Superior temporal gyrus (tissue), 1 donor: ENCODE measurements around the gene XRCC4.
"Not testable (repeated sequence)": the region's sequence is repeated elsewhere in the genome, so short reads cannot be mapped to it uniquely, and the experiment has no call there.

Experiments used
- DNase-seq: peaks from one replicate; pipeline ENCODE4 v3.0.0-alpha.2; 2016; ENCODE audit errors: extremely low spot score

The XRCC4 gene

DNA sequence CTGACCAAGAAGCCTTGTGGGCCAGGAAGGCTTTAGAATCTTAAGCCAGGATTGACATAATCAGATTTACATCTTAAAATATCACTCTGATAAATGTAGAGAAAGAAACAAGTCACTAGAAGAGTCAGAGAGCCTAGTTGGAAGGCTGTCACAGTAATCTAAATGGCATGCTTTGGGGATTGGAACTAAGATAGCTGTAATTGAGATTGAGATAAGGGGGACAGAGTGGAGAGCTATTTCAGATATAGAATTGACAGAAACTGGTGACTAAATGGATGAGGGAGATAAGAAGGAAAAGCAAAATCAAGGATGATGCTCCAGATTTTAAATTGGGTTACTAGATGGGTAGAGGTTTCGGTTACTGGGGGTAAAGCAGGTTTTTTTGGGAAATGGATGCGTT, 100.5 kb downstream of the XRCC4 start:
- no peak for DNase-seq

DNA sequence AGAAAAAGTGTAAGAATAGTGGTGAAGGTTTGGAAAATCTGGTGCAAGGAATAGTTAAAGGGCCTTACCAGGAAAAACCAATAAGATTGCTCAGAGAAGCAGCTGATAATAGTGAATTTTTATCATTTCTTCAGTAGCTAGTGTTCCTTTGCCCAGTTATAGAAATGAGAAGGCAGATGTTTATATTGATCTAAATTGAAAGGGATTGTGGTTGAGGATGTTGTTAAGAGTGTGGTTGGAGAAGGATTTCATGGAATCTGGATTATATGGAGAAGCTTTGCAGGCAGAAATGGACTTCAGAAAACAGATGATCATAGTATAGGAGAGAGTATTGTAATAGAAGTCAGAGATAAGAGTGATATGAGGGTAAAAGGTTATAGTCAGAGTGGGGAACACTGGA, 102.6 kb downstream of the XRCC4 start:
- no peak for DNase-seq

DNA sequence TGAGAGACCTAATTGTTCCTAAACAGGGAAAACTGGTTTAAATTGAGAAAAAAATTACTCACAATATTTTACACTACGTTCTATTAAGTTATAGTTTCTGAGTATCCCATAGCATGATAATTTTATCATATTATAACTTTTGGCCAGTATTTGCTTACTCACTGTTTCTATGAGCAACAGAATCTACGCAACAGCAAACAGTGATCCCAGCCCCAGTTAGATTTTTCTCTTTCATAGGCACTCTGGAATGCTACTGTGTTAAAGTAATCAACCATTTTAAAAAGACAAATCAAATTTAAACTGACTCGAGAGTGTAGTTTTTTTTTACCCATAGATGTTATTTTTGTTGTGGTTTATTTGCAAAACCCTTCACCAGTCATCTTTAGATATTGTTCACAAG, 107.2 kb downstream of the XRCC4 start:
- DNase-seq: no peak

DNA sequence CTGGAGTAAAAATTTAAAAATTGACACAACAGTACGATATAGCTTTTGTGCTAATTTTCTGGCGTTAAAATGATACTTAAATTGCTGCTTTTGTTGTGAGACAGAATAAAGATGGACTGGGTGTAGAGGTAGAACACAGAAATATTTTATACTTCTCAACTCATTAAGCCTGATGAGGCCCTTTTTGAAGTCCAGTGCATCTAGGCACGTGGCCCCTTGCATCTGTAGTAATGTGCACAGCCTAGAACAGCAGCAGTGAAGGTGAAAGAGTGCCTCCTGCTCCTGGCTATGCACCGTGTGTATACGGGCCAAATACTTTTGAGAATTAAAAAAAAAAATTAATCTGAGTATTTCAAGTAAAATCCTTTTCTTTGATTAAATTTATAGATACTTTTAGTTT, 115.6 kb downstream of the XRCC4 start:
- no peak for DNase-seq

DNA sequence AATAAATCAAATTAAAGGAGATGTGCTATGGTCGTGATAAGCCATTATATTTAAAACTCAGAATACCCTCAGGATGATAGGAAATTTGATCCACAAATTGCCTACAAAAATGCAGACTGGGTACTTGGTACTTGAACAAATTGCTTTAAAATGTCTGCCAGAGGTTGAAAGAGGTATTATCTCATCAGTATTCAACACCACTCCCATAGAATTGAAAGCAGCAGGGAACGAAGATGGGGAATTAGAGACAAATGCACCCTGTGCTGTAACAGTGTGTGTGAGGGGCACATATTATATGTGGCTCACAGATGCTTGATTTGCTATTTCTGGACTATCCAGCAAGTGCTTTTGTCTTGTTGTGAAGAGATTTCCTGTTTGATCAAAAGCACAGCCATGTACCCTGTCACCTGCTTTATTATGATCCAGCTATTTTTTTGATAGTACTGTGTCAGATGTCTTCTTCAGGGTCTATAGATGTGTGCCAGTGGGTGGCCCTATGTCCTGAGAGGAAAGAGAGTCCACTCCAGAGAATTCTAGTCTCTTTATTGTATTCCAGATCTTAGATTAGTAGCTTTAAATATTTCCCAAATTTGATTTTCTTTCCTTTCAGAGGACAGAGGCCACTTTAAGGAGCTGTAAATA, 120.1 kb downstream of the XRCC4 start:
- DNase-seq: no peak

DNA sequence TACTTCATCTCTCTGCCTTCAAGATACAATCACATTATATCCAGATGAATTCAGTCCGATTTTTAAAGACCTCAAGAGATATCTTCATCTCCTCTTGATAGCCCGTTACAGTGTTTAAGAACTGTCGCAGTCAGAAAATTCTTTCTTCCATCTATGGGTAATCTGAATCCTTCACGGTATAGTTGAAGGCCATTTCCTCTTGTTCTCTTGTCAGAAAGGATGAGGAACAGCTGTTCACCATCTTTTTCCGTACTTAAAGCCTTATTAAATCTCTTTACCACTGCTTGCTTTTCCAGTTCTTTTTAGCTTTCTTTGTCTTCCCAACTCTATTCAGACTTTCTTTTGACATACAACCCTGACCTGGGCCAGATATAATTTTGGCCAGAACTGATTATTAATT, 121.8 kb downstream of the XRCC4 start:
- DNase-seq: no peak

DNA sequence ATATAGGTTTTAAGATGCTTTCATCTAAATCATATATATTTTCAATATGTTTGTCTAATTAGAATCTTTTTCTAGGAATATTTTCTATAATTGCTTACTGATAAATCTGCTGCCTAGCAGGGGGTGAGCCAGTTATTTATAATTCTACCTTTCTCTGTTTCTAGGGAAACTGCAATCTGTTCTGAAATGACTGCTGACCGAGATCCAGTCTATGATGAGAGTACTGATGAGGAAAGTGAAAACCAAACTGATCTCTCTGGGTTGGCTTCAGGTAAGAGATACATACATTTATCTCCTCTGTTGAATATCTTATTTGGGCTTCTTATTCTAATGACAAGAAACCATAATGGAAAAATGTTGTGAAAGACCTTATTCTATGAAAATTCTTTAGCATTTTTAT, 127.3 kb downstream of the XRCC4 start:
- no peak for DNase-seq

DNA sequence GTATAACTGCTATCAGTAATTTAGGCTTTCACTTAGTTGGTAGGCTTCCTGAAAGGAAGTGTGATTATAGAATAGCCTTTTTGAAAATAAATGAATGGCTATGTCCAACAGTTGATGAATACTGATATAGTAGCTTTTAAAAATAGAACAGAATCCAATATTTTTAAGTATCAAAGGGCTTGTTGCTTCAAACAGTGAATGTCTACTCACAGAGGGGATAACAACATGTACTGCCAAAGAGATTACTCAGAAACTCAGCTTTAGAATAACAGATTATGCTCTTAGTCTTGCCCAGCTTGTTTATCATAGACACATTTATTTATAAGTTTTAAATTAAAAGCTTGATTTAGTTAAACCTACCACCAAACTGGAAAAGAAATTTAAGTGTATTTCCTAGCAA, 132.6 kb downstream of the XRCC4 start:
- peak; percentile 35 for DNase-seq

DNA sequence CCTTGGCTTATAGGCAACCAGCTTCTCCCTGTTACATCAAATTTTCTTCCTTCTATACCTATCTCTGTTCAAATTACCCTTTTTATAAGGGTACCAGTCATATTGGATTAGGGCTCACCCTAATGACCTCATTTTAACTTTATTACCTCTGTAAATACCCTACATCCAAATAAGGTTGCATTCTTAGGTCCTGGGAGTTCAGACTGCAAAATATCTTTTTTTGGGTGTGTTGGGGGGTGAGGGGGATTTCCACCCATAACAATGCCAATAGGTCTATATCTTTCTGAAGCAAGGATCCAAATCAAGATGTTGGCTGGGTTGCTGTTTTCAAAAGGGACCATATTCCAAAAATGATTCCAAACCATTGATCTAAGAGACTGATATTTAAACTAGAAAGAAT, 141.7 kb downstream of the XRCC4 start:
- DNase-seq: no peak

DNA sequence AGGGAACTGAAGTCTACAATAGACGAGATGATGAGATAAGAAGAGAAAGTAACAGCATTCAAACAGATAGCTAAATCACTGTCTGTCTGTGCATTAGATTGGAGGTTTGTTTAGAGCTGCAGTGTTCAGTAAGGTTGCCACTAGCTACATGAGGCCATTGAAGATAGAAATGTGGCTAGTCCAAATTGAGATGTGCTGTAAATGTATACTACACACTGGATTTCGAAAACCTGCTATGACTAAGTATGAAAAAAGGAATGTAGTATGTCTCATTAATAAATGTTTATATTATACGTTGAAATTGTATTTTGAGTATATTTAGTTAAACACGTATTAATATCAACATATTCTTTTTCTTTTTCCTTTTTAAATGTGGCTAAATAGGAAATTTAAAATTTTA, 142.1 kb downstream of the XRCC4 start:
- no peak for DNase-seq

DNA sequence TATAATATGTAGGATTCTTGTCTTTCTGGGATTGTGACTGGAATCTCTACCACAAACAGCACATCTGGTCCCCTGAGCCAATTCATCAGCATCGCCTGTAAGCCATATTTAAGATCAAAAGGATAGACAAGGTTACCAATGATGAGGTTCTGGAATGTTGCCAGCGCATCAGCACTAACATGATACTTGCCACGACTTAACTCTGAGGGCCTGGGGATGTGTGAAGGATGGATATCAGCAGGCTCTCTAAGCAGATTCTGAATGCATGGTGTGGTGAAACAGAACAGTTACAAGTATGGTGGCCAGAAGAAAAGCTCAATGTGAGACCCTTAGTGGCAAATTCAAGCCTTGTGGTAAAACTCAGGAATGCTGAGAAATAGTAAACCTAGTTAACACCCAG, 143.0 kb downstream of the XRCC4 start:
- no peak for DNase-seq

DNA sequence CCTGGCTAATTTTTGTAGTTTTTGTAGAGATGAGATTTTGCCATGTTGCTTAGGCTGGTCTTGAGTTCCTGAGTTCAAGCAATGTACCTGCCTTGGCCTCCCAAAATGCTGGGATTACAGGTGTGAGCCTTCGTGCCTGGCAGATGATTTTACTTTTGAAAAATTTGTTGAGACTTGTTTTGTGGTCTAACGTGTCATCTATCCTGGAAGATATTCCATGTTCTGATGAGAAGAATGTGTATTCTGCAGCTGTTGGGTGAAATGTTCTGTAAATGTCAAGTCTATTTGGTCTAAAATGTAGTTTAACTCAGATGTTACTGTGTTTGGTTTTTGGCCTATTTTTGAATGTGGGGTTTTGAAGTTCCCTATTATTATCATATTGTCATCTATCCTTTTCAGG, 145.6 kb downstream of the XRCC4 start:
- DNase-seq: no peak

DNA sequence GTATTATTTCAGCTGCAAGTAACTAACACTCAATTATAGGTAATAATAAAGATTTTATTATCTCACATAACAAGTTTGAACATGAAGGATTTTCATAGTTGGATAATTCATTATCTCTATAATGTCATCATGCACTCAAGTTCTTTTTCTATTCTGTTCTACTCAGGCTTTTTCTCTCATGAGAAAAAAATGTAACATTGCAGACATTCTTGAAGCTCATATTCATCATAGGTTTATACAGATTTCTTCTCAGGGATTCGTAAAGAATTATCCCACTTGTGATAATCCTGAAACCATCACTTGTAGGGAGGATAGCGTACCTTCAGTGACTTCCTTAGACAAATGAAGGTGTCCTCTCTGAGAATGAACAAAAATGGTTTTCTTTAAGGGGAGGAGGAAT, 150.3 kb downstream of the XRCC4 start:
- no peak for DNase-seq

DNA sequence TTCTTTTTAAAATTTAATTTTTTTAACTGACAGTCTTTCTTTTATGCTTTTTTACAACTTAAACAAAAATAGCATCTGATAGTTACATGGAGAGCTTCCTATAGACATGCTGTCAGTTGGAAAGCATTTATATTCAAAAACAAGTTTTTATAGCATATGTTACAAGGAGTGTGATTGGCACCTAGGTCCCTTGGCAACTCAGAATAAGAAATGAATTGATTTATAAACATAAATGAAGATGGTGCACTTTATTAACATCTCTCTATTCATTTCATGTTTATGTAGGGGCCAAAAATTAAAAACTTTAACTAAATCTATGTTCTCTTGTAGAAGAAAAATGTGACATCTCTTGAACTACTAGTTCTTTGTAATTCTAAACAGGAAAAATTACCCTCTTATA, 153.2 kb downstream of the XRCC4 start:
- DNase-seq: no peak

DNA sequence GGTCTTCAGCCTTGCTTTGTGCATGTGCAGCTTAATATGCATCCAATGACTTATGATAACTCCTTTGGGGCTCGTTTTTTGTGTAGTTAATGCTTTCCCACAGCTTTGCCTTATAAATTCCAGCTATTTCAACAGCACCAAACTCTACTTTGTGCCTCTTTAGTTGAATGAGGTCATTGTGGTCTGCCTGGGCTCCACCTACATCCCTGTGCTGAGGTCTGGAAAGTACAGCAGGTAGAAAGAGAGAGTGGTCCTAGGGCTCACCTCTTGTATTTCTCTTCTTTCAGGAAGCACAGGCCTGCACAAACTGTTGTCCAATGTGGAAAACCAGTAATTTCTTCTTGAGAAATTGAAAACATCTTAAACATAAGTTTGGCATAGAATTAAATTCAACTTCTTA, 167.2 kb downstream of the XRCC4 start:
- no peak for DNase-seq

DNA sequence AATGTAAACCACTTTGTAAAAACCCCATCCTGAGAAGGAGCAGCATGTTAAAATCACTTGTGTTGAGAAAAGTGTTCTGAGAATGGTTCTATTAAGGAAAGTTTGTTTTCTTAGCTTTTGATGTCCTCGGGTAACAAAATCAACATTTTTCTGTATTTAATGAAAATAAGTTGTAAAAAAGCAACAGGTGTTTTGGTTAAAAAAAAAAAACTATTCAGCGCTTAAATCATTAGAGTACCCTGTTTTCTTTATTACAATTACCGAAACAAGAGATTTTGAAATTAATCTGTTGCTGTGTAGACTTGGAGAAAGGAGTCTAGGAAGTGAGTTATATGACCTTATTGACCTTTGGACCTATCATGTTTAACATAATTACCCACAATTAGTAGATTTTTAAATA, 167.7 kb downstream of the XRCC4 start:
- DNase-seq: no peak

DNA sequence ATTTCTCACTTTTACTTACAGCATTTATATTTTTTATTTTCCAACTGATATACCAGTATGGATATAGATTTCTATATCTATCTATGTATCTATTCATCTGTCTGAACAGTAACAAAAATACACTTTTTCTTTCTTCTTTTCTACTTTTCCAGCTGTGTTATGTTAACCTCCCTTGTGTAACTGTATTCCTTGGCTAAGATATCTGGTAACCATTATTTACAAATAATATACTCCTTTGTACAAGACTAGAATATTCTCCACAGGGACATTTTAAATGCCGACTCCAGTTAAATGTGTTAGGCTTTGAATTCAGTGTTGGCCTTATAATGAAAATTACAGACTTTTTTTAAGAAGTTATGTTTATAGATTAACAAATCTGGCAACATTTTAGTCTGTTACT, 168.7 kb downstream of the XRCC4 start:
- no peak for DNase-seq

DNA sequence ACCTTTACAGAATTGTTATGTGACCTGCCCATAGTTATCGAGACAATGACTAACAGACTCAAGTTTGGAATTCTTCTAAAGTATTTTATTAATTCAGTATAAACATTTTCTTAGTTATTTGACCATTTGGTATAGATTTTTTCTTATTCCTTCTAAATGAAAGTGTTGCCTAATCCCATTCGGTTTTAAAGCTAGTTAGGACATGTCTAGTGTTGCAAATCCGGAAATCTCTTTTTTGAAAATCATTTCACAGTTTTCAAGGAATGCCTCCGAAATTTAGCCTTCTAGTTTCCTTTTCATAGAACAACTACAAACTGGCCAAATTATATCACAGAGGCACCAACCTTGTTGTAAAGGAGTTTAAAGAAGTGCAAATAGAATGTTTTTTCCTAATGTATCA, 171.8 kb downstream of the XRCC4 start:
- no peak for DNase-seq

DNA sequence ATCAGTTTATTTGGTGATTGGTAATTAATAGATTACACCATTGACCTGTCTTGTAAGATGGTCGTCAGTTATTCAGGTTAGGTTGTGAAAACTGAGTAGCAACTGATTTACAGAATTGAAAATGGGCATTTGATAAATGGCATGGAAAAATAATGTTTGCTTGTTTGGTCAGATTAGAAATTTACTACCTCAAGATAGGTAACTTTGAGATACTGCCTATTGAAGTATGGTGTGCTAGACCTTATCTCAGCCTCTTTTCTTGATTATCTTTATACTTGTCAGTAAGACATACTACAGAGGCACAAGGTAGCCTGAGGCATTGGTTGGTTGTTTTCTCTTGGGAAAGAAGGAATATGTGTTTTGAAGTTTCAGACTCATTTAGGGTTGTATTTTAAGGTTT, 174.5 kb downstream of the XRCC4 start:
- no peak for DNase-seq

DNA sequence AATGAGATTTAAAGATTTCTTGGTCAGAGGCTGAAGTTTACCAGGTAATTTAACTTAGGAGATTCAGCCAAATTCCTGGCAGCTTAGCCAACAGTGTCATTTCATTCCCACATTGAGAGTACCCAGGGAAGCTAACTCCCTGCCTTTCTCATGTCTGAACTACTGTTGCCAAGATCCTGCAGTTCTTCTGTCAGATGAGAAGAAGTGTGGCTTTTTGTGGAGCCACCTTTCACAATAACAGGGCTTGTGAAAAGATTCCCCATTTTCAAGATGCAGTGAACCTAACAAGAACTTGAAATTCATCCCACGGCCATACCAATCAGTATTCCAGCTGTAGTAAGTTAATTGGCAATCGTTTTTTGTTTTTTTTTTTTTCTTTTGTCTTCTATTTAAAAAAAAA, 176.4 kb downstream of the XRCC4 start:
- no peak for DNase-seq

DNA sequence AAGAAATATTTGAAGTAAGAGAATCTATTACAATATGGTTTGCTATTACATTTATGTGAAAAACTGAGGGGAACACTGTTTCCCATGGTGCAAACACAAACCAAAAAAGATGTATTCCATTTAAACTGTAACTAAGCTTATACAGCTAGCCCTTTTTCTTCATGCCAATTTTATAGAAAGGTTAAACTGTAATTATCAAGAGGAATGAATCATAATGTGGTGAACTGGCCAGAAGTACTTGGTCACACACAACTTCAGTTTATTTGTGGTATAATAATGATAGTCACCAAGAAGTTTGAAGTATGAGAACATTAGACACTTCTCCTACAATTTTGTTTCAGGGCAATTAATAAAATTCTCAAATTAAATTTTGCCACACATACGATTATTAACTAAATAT, 177.9 kb downstream of the XRCC4 start:
- DNase-seq: no peak

DNA sequence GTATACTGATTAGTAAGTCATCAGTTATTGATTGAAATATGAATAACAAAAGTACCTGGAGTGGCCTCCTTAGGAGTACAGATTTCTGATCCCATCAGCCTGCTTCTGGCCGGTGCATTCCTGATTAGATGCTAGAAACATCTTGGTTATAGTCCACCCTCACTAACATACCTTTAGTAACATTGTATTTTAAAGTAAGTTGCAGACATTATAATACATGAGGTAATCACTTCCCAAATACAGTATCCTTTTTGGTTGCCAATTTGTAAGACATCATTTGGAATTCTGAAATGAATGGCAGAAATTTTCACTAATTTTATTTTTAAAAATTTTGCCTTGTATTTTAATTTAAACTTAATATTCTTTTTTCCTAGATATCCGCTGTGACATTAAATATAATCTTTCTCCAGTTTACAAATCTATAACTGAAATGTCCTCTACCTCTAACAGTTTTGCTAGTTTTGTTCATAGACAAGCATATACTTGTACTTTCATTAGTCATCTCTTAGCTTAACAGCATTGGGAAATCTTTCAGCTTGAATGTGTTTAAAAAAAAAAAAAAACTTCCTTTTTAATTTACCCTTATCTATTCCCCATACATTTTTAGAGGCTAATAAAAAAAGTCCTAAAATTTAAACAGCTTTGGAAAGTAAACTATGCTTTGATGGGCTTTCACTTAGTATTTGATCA, 178.9 kb downstream of the XRCC4 start:
- DNase-seq: no peak

DNA sequence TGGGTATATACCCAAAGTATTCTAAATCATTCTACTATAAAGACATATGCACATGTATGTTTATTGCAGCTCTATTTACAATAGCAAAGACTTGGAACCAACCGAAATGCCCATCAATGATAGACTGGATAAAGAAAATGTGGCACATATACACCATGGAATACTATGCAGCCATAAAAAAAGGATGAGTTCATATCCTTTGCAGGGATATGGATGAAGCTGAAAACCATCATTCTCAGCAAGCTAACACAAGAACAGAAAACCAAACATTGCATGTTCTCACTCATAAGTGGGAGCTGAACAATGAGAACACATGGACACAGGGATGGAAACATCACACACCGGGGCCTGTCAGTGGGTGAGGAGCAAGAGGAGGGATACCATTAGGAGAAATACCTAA, 180.3 kb downstream of the XRCC4 start:
- not testable (repeated sequence) for DNase-seq

DNA sequence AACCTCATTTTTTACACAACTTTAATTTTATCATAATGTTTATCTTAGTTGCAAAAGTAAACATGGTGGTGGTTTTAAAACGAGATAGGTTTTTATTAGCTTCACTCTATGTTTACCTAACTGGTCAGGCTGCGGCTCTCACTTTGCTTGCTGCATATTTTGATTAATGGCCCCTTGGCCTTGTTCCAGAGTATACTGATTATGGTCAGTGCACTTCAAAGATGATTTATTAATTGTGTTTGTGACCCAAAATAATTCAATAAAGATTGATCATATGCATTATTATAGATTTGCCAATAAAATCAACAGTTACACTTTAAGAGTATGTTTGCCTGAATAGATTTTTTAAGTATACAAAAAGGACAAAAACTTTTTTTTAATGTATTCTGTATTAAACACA, 188.0 kb downstream of the XRCC4 start:
- DNase-seq: no peak
